IPS-NIHi11 (cell line): ENCODE measurements around the gene ALS2CL.
"Not testable (repeated sequence)": the region's sequence is repeated elsewhere in the genome, so short reads cannot be mapped to it uniquely, and the experiment has no call there.

Experiments
- DNase-seq: peaks from one replicate; pipeline ENCODE4 v3.0.0; 2012; ENCODE audit warnings: mixed read lengths, low spot score

The ALS2CL gene

GRCh38 chr3:46693038-46693891 is at the start of gene ALS2CL:
Gene ALS2CL, minus strand, starts transcription at chr3:46693679. Its CDS starts 4,239 bp downstream, at chr3:46689440.
- peak; percentile 88 for DNase-seq

- peak; percentile 49 for DNase-seq
These were observed 49.6 kb upstream of the ALS2CL start for GRCh38 chr3:46742992-46743585.

- DNase-seq, result not testable (repeated sequence)
These were observed 46.1 kb upstream of the ALS2CL start for GRCh38 chr3:46739565-46739964.

GRCh38 chr3:46737329-46737731 is 43.9 kb upstream of the ALS2CL start:
- DNase-seq, result no peak

- no peak for DNase-seq
These were observed 42.8 kb upstream of the ALS2CL start for GRCh38 chr3:46736006-46736872.

- DNase-seq, result no peak
These were observed 41.3 kb upstream of the ALS2CL start for GRCh38 chr3:46734773-46735172.

GRCh38 chr3:46733026-46733800 is 39.7 kb upstream of the ALS2CL start:
- DNase-seq, result no peak

GRCh38 chr3:46731795-46732194 is 38.3 kb upstream of the ALS2CL start:
- no peak for DNase-seq

- DNase-seq, result no peak
These were observed 37.3 kb upstream of the ALS2CL start for GRCh38 chr3:46730819-46731218.

- DNase-seq, result no peak
These were observed 35.6 kb upstream of the ALS2CL start for GRCh38 chr3:46729038-46729437.

GRCh38 chr3:46725621-46726314 is 32.3 kb upstream of the ALS2CL start:
- DNase-seq, result no peak

- no peak for DNase-seq
These were observed 30.9 kb upstream of the ALS2CL start for GRCh38 chr3:46724424-46724823.

- DNase-seq, result no peak
These were observed 29.0 kb upstream of the ALS2CL start for GRCh38 chr3:46722443-46722842.

GRCh38 chr3:46721009-46721408 is 27.5 kb upstream of the ALS2CL start:
- DNase-seq, result no peak

GRCh38 chr3:46719735-46720271 is 26.3 kb upstream of the ALS2CL start:
- DNase-seq, result no peak

- no peak for DNase-seq
These were observed 25.6 kb upstream of the ALS2CL start for GRCh38 chr3:46719044-46719565.

GRCh38 chr3:46717447-46718231 is 24.2 kb upstream of the ALS2CL start, which contains the start of gene PRSS50:
Gene PRSS50, minus strand, starts transcription at chr3:46717869. Its CDS starts 45 bp downstream, at chr3:46717824.
- peak; percentile 96 for DNase-seq

GRCh38 chr3:46716461-46717441 is 23.3 kb upstream of the ALS2CL start:
- DNase-seq, result no peak
